GM21529 (cell line): ENCODE results near the gene CCDC184.
A peak's percentile ranks its signal among the peaks of the same experiment; 100 is the strongest.
"Not testable (repeated sequence)": the region's sequence is repeated elsewhere in the genome, so short reads cannot be mapped to it uniquely, and the experiment has no call there.

Experiments used
- ATAC-seq: cut with Tn5 transposase; IDR thresholded peaks from one replicate; pipeline ENCODE4 v1.9.1; 2021; ENCODE audit not compliant: unreplicated experiment

CCDC184 gene

GRCh38 chr12:48183091-48183875 lies at the start of gene CCDC184:
Gene CCDC184, plus strand, starts transcription at chr12:48183644. Its CDS starts 479 bp downstream, at chr12:48184123.
- peak; percentile 79 for ATAC-seq

GRCh38 chr12:48135027-48135426 lies 48.4 kb upstream of the CCDC184 start:
- no peak for ATAC-seq

GRCh38 chr12:48142818-48143674 lies 40.4 kb upstream of the CCDC184 start:
- no peak for ATAC-seq

GRCh38 chr12:48143898-48144297 lies 39.5 kb upstream of the CCDC184 start:
- no peak for ATAC-seq

- ATAC-seq = no peak
Measured at GRCh38 chr12:48145981-48146380, 37.5 kb upstream of the CCDC184 start.

GRCh38 chr12:48151103-48151771 lies 32.2 kb upstream of the CCDC184 start:
- no peak for ATAC-seq

- ATAC-seq = not testable (repeated sequence)
Measured at GRCh38 chr12:48155786-48156185, 27.7 kb upstream of the CCDC184 start.

GRCh38 chr12:48156652-48157017 lies 26.8 kb upstream of the CCDC184 start:
- ATAC-seq = no peak

- ATAC-seq = peak; percentile 92
Measured at GRCh38 chr12:48157018-48157888, 26.2 kb upstream of the CCDC184 start, which contains the start of gene ASB8. Gene ASB8, minus strand, starts transcription at chr12:48157515. Its CDS starts 4,019 bp downstream, at chr12:48153496.

GRCh38 chr12:48157889-48158370 lies 25.5 kb upstream of the CCDC184 start:
- no peak for ATAC-seq

- no peak for ATAC-seq
Measured at GRCh38 chr12:48160046-48160445, 23.4 kb upstream of the CCDC184 start.

GRCh38 chr12:48160807-48161206 lies 22.6 kb upstream of the CCDC184 start:
- ATAC-seq = no peak

- ATAC-seq = no peak
Measured at GRCh38 chr12:48163150-48163747, 20.2 kb upstream of the CCDC184 start.

GRCh38 chr12:48164451-48164850 lies 19.0 kb upstream of the CCDC184 start:
- ATAC-seq = no peak

GRCh38 chr12:48165089-48165981 lies 18.1 kb upstream of the CCDC184 start:
- ATAC-seq = peak; percentile 51

- no peak for ATAC-seq
Measured at GRCh38 chr12:48169011-48169410, 14.4 kb upstream of the CCDC184 start.

GRCh38 chr12:48175613-48176416 lies 7.6 kb upstream of the CCDC184 start:
- no peak for ATAC-seq

- no peak for ATAC-seq
Measured at GRCh38 chr12:48176417-48176751, 7.1 kb upstream of the CCDC184 start.
